ENCODE results near the gene SCN8A. TPM values are rescaled to one million over a fixed set of nuclear protein-coding genes. Genes with fewer than 3 reads are reported as not detected.

The SCN8A gene
- total RNA-seq, 2 donors from 2014 or later: 7.6 to 10.4 TPM

DNA sequence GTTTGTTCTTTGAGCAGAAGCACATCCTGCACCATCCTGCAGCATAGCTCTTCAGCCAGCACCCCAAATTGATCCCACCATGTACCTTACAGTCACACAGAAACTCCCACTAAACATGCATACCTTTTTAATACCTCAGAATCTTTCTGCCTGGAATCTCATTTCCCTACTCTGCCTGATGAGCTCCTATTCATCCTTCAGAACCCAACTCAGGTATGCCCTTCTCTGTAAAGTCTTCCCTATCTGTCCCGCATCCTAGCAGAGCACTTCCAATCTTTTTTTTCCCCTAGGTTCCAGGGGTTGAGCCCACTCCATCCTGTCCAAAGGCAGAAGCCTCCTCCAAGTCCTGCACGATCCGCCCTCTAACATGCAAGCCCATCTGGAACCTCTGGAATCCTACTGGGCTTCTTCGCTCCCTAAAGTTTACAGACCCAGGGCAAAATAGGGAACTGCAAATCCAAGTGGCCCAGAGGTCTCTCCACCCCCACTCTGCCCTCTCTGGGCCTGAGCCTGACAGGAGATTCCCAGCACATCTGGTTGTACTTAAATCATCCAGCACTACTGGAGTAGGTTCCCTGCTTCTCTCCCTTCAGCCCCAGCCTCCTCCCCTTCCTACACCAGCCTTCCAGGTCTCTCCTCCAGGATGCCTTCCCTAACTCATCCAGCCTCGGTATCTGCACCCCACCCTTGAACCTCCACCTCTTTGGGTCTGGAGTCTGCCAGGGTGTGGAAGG is 261.5 kb downstream of the SCN8A start:
- Histone ChIP-seq H3K4me1 (replicated peaks) (no peaks in the 10 kb centered on the region), H3K9me3 (no peaks in the 10 kb centered on the region), H3K4me3 (no peak overlapping the region), H3K36me3 (no peaks in the 10 kb centered on the region), H3K27me3 (replicated peaks; ENCODE audit: insufficient read depth) (no peaks in the 10 kb centered on the region), H3K27ac (no peak overlapping the region)
- TF ChIP-seq POLR2A (IDR thresholded peaks at IDR 0.05) (no peak), POLR2AphosphoS5 (IDR thresholded peaks at IDR 0.05) (no peak)
- TF ChIP-seq, protein P1, sequence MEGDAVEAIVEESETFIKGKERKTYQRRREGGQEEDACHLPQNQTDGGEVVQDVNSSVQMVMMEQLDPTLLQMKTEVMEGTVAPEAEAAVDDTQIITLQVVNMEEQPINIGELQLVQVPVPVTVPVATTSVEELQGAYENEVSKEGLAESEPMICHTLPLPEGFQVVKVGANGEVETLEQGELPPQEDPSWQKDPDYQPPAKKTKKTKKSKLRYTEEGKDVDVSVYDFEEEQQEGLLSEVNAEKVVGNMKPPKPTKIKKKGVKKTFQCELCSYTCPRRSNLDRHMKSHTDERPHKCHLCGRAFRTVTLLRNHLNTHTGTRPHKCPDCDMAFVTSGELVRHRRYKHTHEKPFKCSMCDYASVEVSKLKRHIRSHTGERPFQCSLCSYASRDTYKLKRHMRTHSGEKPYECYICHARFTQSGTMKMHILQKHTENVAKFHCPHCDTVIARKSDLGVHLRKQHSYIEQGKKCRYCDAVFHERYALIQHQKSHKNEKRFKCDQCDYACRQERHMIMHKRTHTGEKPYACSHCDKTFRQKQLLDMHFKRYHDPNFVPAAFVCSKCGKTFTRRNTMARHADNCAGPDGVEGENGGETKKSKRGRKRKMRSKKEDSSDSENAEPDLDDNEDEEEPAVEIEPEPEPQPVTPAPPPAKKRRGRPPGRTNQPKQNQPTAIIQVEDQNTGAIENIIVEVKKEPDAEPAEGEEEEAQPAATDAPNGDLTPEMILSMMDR (IDR thresholded peaks at IDR 0.05): no peak
- intact Hi-C loops (cut with DNase I): no loop called here
- DNase-seq (ENCODE audit: low spot score): no peak
- WGBS: 90% methylated on average over 5 of the region's 5 CpGs

DNA sequence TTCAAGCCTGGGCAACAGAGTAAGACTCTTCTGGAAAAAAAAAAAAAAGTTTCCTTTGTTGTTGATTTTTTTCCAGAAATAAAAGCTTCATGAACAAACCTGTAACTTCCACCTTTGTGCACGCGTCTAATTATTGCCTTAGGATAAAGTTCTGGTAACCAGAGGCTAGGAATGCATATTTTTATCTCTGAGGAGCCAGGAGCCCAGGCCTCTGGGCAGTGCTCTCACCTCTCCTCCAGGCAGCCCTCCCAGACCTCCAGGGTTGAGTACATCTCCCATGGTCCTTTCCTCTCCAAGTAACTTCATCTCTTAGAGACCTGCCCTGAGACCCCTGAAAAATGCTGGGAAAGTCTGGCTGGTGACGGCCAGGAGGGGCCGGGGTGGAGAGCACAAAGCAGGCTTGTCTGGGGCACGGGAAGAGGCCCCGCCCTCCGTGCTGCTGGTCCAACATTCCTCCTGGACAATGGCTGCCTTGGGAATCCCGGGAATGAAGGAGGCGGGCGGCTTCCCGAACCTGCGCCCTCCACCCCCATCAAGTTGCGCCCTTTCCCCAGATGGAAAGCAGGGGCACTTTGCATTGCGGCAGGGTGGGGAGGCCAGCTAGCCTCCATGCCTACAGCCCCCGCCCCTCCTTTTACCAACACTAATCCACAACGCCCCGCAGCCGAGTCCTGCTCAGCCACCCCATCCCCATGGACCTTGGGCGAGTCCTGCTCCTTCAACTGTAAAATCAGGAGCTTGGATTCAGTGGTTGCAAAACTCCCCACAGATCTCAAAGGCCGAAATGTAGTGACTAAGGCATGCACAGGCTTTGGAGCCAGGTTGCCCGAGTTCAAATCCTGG is 264.8 kb downstream of the SCN8A start:
- H3K9me3 ChIP-seq: no peaks in the 10 kb centered on the region
- 11% methylated on average over 21 of the region's 21 CpGs for WGBS
- no peak overlapping the region for H3K4me3 ChIP-seq
- no peaks in the 10 kb centered on the region for H3K27me3 ChIP-seq (replicated peaks; ENCODE audit: insufficient read depth)
- TF ChIP-seq POLR2AphosphoS5 (IDR thresholded peaks at IDR 0.05): no peak
- TF ChIP-seq, protein P1 (IDR thresholded peaks at IDR 0.05): no peak
- no peak for TF ChIP-seq POLR2A (IDR thresholded peaks at IDR 0.05)
- intact Hi-C loops (cut with DNase I): no loop called here
- H3K27ac ChIP-seq: no peak overlapping the region
- no peaks in the 10 kb centered on the region for H3K36me3 ChIP-seq
- no peaks in the 10 kb centered on the region for H3K4me1 ChIP-seq (replicated peaks)
- no peak for DNase-seq (ENCODE audit: low spot score)

DNA sequence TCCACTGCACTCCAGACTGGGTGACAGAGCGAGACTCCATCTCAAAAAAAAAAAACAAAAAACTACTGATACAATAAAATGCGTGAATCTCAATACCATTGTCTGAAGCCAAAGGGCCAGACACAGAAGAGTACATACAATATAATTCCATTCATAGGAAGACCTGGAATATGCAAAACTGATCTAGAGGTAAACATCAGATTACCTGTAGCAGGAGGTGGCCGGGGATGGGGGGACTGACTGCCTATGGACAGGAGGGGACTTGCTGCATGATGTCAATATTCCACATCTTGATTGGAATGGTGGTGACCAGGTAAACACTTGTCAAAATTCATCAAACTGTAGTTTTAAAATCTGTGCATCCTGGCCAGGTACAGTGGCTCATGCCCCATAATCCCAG is 270.0 kb downstream of the SCN8A start:
- H3K9me3 ChIP-seq: no peaks in the 10 kb centered on the region
- no peak overlapping the region for H3K4me3 ChIP-seq
- WGBS: 93% methylated on average over 3 of the region's 3 CpGs
- H3K27me3 ChIP-seq (replicated peaks; ENCODE audit: insufficient read depth): peaks cover 5% of the 10 kb centered on the region
- no peaks in the 10 kb centered on the region for H3K4me1 ChIP-seq (replicated peaks)
- no peaks in the 10 kb centered on the region for H3K36me3 ChIP-seq
- H3K27ac ChIP-seq: no peak overlapping the region
- intact Hi-C loops (cut with DNase I): no loop called here
- no peak for DNase-seq (ENCODE audit: low spot score)
- TF ChIP-seq, protein P1 (IDR thresholded peaks at IDR 0.05): no peak
- TF ChIP-seq POLR2AphosphoS5 (IDR thresholded peaks at IDR 0.05): no peak
- no peak for TF ChIP-seq POLR2A (IDR thresholded peaks at IDR 0.05)

Other genes with a start within 250 kb of the SCN8A start
- gene CELA1, start 244.6 kb upstream of the SCN8A start, total RNA-seq: not detected
- 1 to 10 TPM; 1.1 to 4.6 TPM for gene GALNT6, start 199.8 kb upstream of the SCN8A start, total RNA-seq
- gene SLC4A8, start 166.4 kb upstream of the SCN8A start, total RNA-seq: 10 to 100 TPM in 1 of 2 donors, under 1 TPM in 1; 0.50 to 10.5 TPM

Measured in prostate gland (tissue), 2 donors.